GM18502 (cell line): ENCODE data around the gene CACNA1D.
"Not testable (repeated sequence)": the region's sequence is repeated elsewhere in the genome, so short reads cannot be mapped to it uniquely, and the experiment has no call there.

Source experiments
- ATAC-seq: cut with Tn5 transposase; IDR thresholded peaks from one replicate; pipeline ENCODE4 v1.9.1; 2021; ENCODE audit warnings: mild to moderate bottlenecking; ENCODE audit not compliant: unreplicated experiment, poor library complexity

The CACNA1D gene

DNA sequence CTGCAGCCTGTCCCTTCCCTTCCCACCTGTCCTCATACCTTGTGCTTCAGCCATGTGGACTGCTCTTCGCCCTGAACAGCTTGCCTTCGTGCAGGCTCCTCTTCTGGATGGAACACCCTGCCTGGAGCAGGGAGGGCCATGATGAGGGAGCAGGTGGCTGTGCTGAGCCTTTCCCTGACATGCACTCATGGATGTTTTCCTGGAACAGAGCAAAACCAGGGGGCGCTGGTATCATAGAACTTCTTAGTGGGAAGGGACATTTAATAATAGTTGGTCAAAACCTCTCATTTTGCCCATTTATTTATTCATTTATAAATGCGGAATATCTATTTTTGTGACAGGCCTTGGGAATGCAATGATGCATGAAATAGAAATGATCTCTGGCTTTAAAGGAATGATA is 149.3 kb downstream of the CACNA1D start:
- no peak for ATAC-seq

DNA sequence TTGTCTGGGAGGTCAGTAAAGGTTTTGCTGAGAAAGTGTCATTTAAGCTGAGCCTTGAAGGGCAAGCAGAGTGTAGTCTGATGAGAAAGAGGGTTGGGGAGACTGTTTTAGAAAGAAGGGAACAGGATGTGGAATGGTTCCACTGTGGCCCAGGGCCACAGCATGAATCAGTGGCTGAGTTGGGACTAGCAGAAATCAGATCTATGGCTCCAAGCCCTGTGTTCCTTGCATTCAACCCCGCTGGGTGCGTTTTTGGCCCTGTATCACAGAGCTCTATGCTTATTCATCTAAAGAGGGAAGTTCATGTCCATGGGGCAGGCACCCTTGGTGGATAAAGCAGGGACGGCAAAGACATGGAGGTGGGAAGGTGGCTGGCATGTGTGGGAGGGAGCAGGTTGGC is 151.3 kb downstream of the CACNA1D start:
- no peak for ATAC-seq

- ATAC-seq: no peak
These were observed 152.3 kb downstream of the CACNA1D start for GRCh38 chr3:53646723-53647122.

GRCh38 chr3:53649816-53650215 is 155.4 kb downstream of the CACNA1D start:
- ATAC-seq: no peak

DNA sequence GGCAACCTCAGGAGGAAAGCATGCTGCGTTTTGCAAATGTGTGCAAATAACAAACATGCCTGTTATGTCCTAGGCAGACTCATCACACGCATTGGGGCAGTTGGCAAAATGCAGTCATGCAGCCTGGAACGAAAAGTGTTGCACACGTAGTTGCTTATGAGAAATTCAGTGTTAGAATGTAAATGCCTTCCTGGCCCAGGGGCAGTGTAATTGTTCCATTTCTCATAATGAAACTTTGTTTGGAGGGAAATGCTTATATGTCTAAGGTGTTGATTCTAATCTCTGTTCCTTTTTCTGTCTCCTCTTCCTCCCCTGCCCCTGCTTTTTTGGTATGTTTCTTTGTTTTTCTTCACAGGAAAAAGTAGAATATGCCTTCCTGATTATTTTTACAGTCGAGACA is 156.0 kb downstream of the CACNA1D start:
- ATAC-seq: peak; percentile 87

- no peak for ATAC-seq
These were observed 156.7 kb downstream of the CACNA1D start for GRCh38 chr3:53650928-53651661.

DNA sequence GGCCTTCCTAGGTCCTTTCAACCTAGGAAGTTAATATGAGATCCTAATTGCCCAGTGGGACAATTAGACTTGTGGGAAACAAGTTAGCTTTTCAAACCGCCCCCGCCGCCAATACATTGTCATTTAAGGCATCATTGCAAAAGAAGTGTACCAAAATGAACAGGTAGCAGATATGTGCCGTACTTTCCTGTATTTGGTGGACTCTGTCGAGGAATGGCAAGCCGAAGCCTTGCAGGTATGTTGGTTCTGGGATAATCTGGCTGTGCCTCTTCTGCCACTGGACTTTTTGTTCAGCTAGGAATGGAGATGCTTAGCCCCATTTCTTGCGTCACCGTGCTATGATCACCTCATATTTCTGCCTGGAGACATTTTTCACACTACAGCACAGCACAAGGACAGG is 157.5 kb downstream of the CACNA1D start:
- no peak for ATAC-seq

DNA sequence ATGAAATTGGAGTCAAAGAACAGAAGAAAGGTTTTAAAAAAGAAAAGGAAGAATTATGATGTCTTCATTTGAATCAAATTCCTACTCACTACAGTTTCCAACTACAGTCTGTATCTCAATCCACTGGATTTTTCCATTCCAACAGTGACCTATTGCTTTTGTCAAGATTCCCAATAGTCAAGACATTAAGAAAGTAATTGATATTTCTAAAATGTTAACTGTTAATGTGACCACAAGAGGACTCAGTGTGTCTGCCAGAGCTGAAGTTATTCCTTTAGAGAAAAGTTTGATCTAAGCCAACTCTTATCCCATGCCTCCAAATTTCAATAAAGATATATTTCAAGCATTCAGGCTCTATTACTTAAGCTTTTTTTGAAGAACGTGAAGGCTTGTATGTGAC is 163.2 kb downstream of the CACNA1D start:
- ATAC-seq: no peak

GRCh38 chr3:53658613-53659193 is 164.3 kb downstream of the CACNA1D start:
- no peak for ATAC-seq

DNA sequence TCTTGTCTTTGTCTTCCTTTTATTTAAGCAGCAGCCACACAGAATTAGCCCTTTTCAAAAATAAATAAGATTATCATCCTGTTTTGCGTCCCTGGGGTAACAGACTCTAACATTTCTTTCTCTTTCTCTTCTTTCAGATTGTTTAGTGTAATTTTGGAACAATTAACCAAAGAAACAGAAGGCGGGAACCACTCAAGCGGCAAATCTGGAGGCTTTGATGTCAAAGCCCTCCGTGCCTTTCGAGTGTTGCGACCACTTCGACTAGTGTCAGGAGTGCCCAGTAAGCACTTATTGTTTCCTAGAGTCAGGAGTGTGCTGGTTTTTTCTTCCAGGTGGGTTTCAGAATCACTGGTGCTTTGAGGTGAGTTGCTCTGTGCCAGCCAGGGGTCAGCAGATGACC is 165.6 kb downstream of the CACNA1D start:
- no peak for ATAC-seq

- ATAC-seq: no peak
These were observed 167.1 kb downstream of the CACNA1D start for GRCh38 chr3:53661480-53661879.

- ATAC-seq: not testable (repeated sequence)
These were observed 170.4 kb downstream of the CACNA1D start for GRCh38 chr3:53664812-53665211.

DNA sequence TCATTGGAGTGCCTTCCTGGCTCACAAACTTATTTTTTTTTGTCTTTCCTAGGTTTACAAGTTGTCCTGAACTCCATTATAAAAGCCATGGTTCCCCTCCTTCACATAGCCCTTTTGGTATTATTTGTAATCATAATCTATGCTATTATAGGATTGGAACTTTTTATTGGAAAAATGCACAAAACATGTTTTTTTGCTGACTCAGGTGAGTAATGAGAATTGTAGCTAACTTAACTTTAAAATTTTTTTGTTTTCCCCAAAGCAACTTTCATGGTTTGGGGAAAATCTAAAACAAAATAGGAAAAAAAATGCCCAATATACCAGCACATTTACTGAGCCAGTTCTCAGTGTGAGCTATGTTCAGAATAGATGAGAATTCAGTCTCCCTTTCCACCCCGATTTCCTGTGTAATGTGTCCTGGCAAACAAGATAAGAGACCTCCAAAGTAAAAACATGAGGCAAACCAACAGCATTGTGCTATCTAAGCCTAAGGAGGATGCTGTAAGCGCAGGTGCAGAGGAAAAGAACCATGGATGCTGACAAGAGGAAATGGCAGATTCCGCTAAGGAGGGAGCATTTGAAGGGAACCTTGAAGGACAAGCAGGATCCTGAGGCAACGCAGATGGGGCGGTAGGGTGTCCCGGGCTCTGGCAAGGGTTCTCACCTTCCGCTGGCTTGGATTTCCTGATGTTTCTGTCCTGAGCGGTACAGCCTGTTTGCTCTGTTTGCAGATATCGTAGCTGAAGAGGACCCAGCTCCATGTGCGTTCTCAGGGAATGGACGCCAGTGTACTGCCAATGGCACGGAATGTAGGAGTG is 171.4 kb downstream of the CACNA1D start:
- ATAC-seq: no peak

DNA sequence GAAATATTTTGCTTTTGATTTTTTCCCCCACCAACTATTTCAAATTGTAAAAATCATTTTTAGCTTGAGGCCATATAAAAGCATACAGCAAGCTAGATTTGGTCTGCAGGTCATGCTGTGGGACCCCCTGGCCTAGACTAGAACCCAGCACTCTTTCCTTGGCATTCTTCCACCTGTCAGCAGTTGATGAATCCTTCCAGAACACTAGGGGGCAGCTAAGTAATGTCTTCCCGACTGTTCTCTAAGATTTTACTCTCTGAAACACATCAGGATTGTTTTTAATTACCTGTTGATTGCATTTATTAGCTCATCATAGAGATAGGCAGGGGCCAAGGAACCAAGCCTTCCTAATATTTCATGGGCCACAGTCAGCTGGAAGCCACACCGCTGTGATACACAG is 174.5 kb downstream of the CACNA1D start:
- no peak for ATAC-seq

GRCh38 chr3:53670721-53671120 is 176.3 kb downstream of the CACNA1D start:
- no peak for ATAC-seq

GRCh38 chr3:53671192-53671960 is 177.0 kb downstream of the CACNA1D start:
- ATAC-seq: no peak

- ATAC-seq: no peak
These were observed 177.5 kb downstream of the CACNA1D start for GRCh38 chr3:53671961-53672299.

DNA sequence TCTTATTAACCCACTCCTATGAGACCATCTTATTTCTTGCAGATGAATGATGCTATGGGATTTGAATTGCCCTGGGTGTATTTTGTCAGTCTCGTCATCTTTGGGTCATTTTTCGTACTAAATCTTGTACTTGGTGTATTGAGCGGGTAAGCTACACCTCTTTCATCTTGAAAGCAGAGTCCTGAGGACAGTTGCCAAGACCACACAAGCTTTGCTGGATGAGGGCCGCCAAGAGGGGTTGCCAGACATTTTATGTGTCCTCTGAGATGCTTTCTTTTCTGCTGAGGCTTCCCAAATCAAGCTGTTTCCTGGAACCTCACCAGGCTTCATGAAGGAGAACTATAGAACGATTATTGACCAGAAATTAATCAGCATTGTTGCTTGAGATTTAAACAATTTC is 178.6 kb downstream of the CACNA1D start:
- no peak for ATAC-seq

DNA sequence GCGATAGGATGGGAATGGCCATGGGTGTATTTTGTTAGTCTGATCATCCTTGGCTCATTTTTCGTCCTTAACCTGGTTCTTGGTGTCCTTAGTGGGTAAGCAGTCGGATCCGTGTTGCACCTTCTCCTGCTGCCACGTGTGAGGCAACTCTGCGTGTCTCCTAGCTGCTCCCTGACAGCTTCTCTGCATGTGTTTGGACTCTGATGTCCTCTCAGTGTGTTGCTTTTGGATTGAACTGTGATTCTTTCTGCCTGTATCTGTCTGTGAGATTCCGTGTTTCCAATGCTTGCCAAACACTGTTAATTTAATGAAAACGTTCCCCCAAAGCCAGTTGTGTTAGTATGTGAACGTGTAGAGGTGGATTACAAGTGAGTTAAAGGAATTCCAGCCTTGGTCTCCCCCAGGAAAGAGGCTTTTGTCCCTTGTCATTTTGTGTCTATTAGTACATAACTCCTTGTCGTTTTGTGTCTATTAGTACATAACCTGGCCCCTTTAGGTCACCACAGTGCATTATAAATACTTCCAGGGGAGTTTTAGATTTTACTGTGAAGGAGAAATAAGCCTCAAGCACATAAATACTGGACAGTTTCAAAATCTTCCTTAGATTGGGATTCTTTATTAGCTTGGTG is 179.4 kb downstream of the CACNA1D start:
- ATAC-seq: no peak

- ATAC-seq: no peak
These were observed 180.2 kb downstream of the CACNA1D start for GRCh38 chr3:53674582-53674981.
